Psoas muscle (tissue), 8 donors: ENCODE measurements around the gene CDKAL1. TPM values are rescaled to one million over a fixed set of nuclear protein-coding genes. Genes with fewer than 3 reads are reported as not detected.

Source experiments
- ATAC-seq, 4 donors: fragments of 200-7000 bp; cut with Tn5 transposase; one replicate each; pipeline ENCODE4 v1.9.1; 2020; ENCODE audit warnings: moderate library complexity in 3 of 4, mild to moderate bottlenecking in 2 of 4
- DNase-seq, 2 donors: peaks; one replicate each; pipeline ENCODE4 v3.0.0-alpha.2; 2020
- H3K27ac ChIP-seq: fragments of 200-600 bp; one replicate; pipeline ENCODE4 v1.8.0; 2022
- H3K27me3 ChIP-seq, 3 donors: fragments of 200-600 bp in 1 of 3; one replicate each; pipeline versions ENCODE4 v1.6.1 to v1.8.0; 2013 to 2022; ENCODE audit warnings: low read length in 2 of 3, mild to moderate bottlenecking in 2 of 3, moderate library complexity in 1 of 3; ENCODE audit not compliant: insufficient read depth in 3 of 3
- H3K36me3 ChIP-seq, 2 donors: fragments of 200-600 bp in 1 of 2; one replicate each; pipeline versions ENCODE4 v1.6.1 to v1.8.0; 2013 to 2022; ENCODE audit warnings: low read depth in 1 of 2, mild to moderate bottlenecking in 1 of 2, moderate library complexity in 1 of 2; ENCODE audit not compliant: insufficient read depth in 1 of 2
- H3K4me1 ChIP-seq: fragments of 200-600 bp; one replicate; pipeline ENCODE4 v1.8.0; 2022
- H3K4me3 ChIP-seq: fragments of 200-600 bp; one replicate; pipeline ENCODE4 v1.8.0; 2022; ENCODE audit warnings: mild to moderate bottlenecking
- H3K9me3 ChIP-seq: fragments of 200-600 bp; one replicate; pipeline ENCODE4 v1.8.0; 2022
- CTCF ChIP-seq: fragments of 200-600 bp; IDR thresholded peaks from one replicate; pipeline ENCODE4 v1.8.0; 2022; ENCODE audit warnings: antibody characterized with exemption
- WGBS, 3 donors: extraction: QIAGEN DNeasy Blood & Tissue Kit; methylation state at CpG; one replicate each; pipeline versions ENCODE4 v1.1.6 to v1.1.7; 2013; 5-methylcytosine and 5-hydroxymethylcytosine counted together
- intact Hi-C, 2 donors: fragments of 100-400 bp; cut with DNase I; formaldehyde crosslinking; loops; one replicate each; pipeline versions ENCODE4 v1.11.0 to v1.14.2; 2022
- polyA plus RNA-seq, 3 donors: library from polyadenylated mRNA; stranded (reverse); fragments of 200-250 nt; gene quantifications; one replicate each; pipeline ENCODE4 v1.2.3, GENCODE V29; 2013
- total RNA-seq, 4 donors: library from RNA; stranded (reverse); fragmentation: NEBNext Ultra II Directional in 2 of 4; extraction: Animal tissue kit (Norgen Biotek cat#: 25700) in 2 of 4; gene quantifications; one replicate each; pipeline versions ENCODE4 v1.2.1 to v1.2.4, GENCODE V29; 2021 to 2023
- donor health status: healthy with polysubstance abuse.
- donor health status: DM: no; HTN: no; CAD: no; lungs with moderate emphysema.
- donor health status: Bipolar disorder and iron deficiency.
- donor health status: healthy.
- donor health status: DM: yes; HTN: yes; CAD: no.
- donor health status: DM: no; HTN: no; CAD: no.
- donor health status: DM: no; HTN: no; CAD: no.
- donor health status: DM: yes; HTN: yes; CAD: no.

CDKAL1 gene
- total and polyA plus RNA-seq, 7 donors, result 4.5 to 16.1 (median 12.9) TPM

GRCh38 chr6:20763296-20763695 is 229.0 kb downstream of the CDKAL1 start:
- no peaks in the 10 kb centered on the region for H3K4me1 ChIP-seq
- intact Hi-C loops, result no loop called here
- no peaks in the 10 kb centered on the region for H3K9me3 ChIP-seq
- no peaks in the 10 kb centered on the region for H3K27me3 ChIP-seq
- H3K4me3 ChIP-seq, result no peak overlapping the region
- 92 to 96% (median 93%) methylated on average over 4 of the region's 4 CpGs for whole genome bisulfite sequencing, 3 donors
- ATAC-seq (no peak), DNase-seq (no peak)
- H3K27ac ChIP-seq, result no peak overlapping the region
- H3K36me3 ChIP-seq, result no peaks in the 10 kb centered on the region
- TF ChIP-seq CTCF, result no peak

- no peaks in the 10 kb centered on the region for H3K27me3 ChIP-seq
- H3K4me1 ChIP-seq, result peaks cover 11% of the 10 kb centered on the region
- no peak overlapping the region for H3K4me3 ChIP-seq
- no peak overlapping the region for H3K27ac ChIP-seq
- H3K9me3 ChIP-seq, result no peaks in the 10 kb centered on the region
- DNase-seq, result no peak
- WGBS, 3 donors, result 74 to 94% (median 93%) methylated on average over 3 of the region's 3 CpGs
- no peaks in the 10 kb centered on the region for H3K36me3 ChIP-seq
- TF ChIP-seq CTCF, result no peak
- ATAC-seq, result no peak
- intact Hi-C loops, result no loop called here
Measured at GRCh38 chr6:20769631-20770030, 235.4 kb downstream of the CDKAL1 start.

- intact Hi-C loops, result no loop called here
- Histone ChIP-seq H3K4me1 (peaks cover 14% of the 10 kb centered on the region), H3K27ac (no peak overlapping the region), H3K9me3 (no peaks in the 10 kb centered on the region), H3K36me3 (no peaks in the 10 kb centered on the region), H3K4me3 (no peak overlapping the region), H3K27me3 (no peaks in the 10 kb centered on the region)
- DNase-seq, result no peak
- TF ChIP-seq CTCF, result no peak
- 72 to 81% (median 81%) methylated on average over 1 of the region's 1 CpG for WGBS, 3 donors
- ATAC-seq, result peak in 2 of 4 donors; percentile 53 to 55
Measured at GRCh38 chr6:20770773-20771172, 236.5 kb downstream of the CDKAL1 start.

GRCh38 chr6:20771409-20771808 is 237.2 kb downstream of the CDKAL1 start:
- peak overlapping the region; percentile 38 for H3K4me3 ChIP-seq
- intact Hi-C loops, result no loop called here
- H3K4me1 ChIP-seq, result peaks cover 17% of the 10 kb centered on the region
- H3K27me3 ChIP-seq, result no peaks in the 10 kb centered on the region
- H3K36me3 ChIP-seq, result no peaks in the 10 kb centered on the region
- 24 to 45% (median 32%) methylated on average over 6 of the region's 6 CpGs for WGBS, 3 donors
- DNase-seq (no peak), ATAC-seq (peak in 3 of 4 donors; percentile 50 to 83 (median 65))
- H3K9me3 ChIP-seq, result no peaks in the 10 kb centered on the region
- no peak for TF ChIP-seq CTCF
- H3K27ac ChIP-seq, result peak overlapping the region; percentile 62

GRCh38 chr6:20773822-20774221 is 239.6 kb downstream of the CDKAL1 start:
- DNase-seq (no peak), ATAC-seq (no peak)
- Histone ChIP-seq H3K36me3 (no peaks in the 10 kb centered on the region), H3K4me3 (no peak overlapping the region), H3K4me1 (peaks cover 25% of the 10 kb centered on the region), H3K27me3 (no peaks in the 10 kb centered on the region), H3K27ac (no peak overlapping the region), H3K9me3 (no peaks in the 10 kb centered on the region)
- TF ChIP-seq CTCF, result no peak
- intact Hi-C loops, result no loop called here
- 89 to 93% (median 91%) methylated on average over 1 of the region's 1 CpG for WGBS, 3 donors
